ENCODE results near the gene ADORA3.

- TF ChIP-seq EP300 (IDR thresholded peaks at IDR 0.05; ENCODE audit: borderline replicate concordance) (no peak), FOXM1 (IDR thresholded peaks at IDR 0.05; ENCODE audit: borderline replicate concordance, low read depth) (no peak), USF1 (IDR thresholded peaks at IDR 0.05) (no peak), ZBTB7A (IDR thresholded peaks at IDR 0.05; ENCODE audit: low read depth) (no peak), EGR1 (IDR thresholded peaks at IDR 0.05) (no peak), RAD21 (IDR thresholded peaks at IDR 0.05; ENCODE audit: low read depth) (no peak), CREB1 (IDR thresholded peaks at IDR 0.05; ENCODE audit: low read depth) (no peak), YY1 (IDR thresholded peaks at IDR 0.05; ENCODE audit: low read depth) (no peak)
Observed at GRCh38 chr1:111515291-111516004, 12.0 kb upstream of the ADORA3 start.
